ENCODE data around the gene LMNTD2. TPM values are rescaled to one million over a fixed set of nuclear protein-coding genes. Genes with fewer than 3 reads are reported as not detected.

Gene LMNTD2
- total RNA-seq, 4 donors from 2014 or later, result 0.95 to 5.5 (median 1.7) TPM

- DNase-seq (ENCODE audit: low spot score) (no peak), ATAC-seq (ENCODE audit: low FRiP score) (no peak)
- no peak for TF ChIP-seq CTCF (IDR thresholded peaks at IDR 0.05)
Measured at GRCh38 chr11:531919-532526, 28.5 kb downstream of the LMNTD2 start.

GRCh38 chr11:530960-531831, 29.3 kb downstream of the LMNTD2 start:
- no peak for DNase-seq (ENCODE audit: low spot score)
- TF ChIP-seq CTCF (IDR thresholded peaks at IDR 0.05), result no peak

GRCh38 chr11:529728-530411, 30.7 kb downstream of the LMNTD2 start:
- ATAC-seq (ENCODE audit: low FRiP score), result no peak
- TF ChIP-seq CTCF (IDR thresholded peaks at IDR 0.05), result no peak

More at GRCh38 chr11:530960-531831, 29.3 kb downstream of the LMNTD2 start:
- no peak for ATAC-seq (ENCODE audit: low FRiP score)

GRCh38 chr11:528815-529727, 31.5 kb downstream of the LMNTD2 start:
- TF ChIP-seq CTCF (IDR thresholded peaks at IDR 0.05), result no peak
- no peak for DNase-seq (ENCODE audit: low spot score)
- ATAC-seq (ENCODE audit: low FRiP score), result no peak

More at GRCh38 chr11:529728-530411, 30.7 kb downstream of the LMNTD2 start:
- DNase-seq (ENCODE audit: low spot score), result no peak

- DNase-seq (ENCODE audit: low spot score) (no peak), ATAC-seq (ENCODE audit: low FRiP score) (no peak)
- TF ChIP-seq CTCF (IDR thresholded peaks at IDR 0.05), result no peak
Measured at GRCh38 chr11:528166-528814, 32.2 kb downstream of the LMNTD2 start.

- ATAC-seq (ENCODE audit: low FRiP score) (no peak), DNase-seq (ENCODE audit: low spot score) (no peak)
- no peak for TF ChIP-seq CTCF (IDR thresholded peaks at IDR 0.05)
Measured at GRCh38 chr11:526192-526591, 34.3 kb downstream of the LMNTD2 start.
